SIG-M5 treated with dmso at 0.1 percent for 504 hours (cell line): ENCODE results near the gene CNTRL.
"Not testable (repeated sequence)": the region's sequence is repeated elsewhere in the genome, so short reads cannot be mapped to it uniquely, and the experiment has no call there.

ENCODE experiments used
- DNase-seq: peaks from one replicate; lab custom pipeline; 2025; ENCODE audit not compliant: unreplicated experiment; lab: John Stamatoyannopoulos, UW

CNTRL gene

GRCh38 chr9:121172726-121173487 lies 98.2 kb downstream of the CNTRL start:
- no peak for DNase-seq

GRCh38 chr9:121173501-121173900 lies 98.7 kb downstream of the CNTRL start:
- DNase-seq: no peak

GRCh38 chr9:121178676-121179372 lies 104.1 kb downstream of the CNTRL start:
- no peak for DNase-seq

- not testable (repeated sequence) for DNase-seq
These were observed 104.6 kb downstream of the CNTRL start for GRCh38 chr9:121179373-121179721.

GRCh38 chr9:121179930-121180681 lies 105.4 kb downstream of the CNTRL start:
- no peak for DNase-seq

- DNase-seq: no peak
These were observed 107.5 kb downstream of the CNTRL start for GRCh38 chr9:121182101-121182836.

GRCh38 chr9:121182989-121183388 lies 108.2 kb downstream of the CNTRL start:
- peak; percentile 14 for DNase-seq

- DNase-seq: no peak
These were observed 109.1 kb downstream of the CNTRL start for GRCh38 chr9:121183666-121184423.

- no peak for DNase-seq
These were observed 109.7 kb downstream of the CNTRL start for GRCh38 chr9:121184463-121184862.

- DNase-seq: peak; percentile 17
These were observed 110.5 kb downstream of the CNTRL start for GRCh38 chr9:121185178-121185745.

GRCh38 chr9:121185774-121186403 lies 111.1 kb downstream of the CNTRL start:
- DNase-seq: no peak

- DNase-seq: no peak
These were observed 113.0 kb downstream of the CNTRL start for GRCh38 chr9:121187636-121188305.

- DNase-seq: no peak
These were observed 114.3 kb downstream of the CNTRL start for GRCh38 chr9:121189006-121189405.

GRCh38 chr9:121189660-121190059 lies 114.9 kb downstream of the CNTRL start:
- DNase-seq: no peak

- no peak for DNase-seq
These were observed 116.5 kb downstream of the CNTRL start for GRCh38 chr9:121191235-121191634.

- DNase-seq: no peak
These were observed 117.8 kb downstream of the CNTRL start for GRCh38 chr9:121192518-121192917.

GRCh38 chr9:121192959-121193640 lies 118.3 kb downstream of the CNTRL start:
- DNase-seq: no peak

- DNase-seq: peak; percentile 21
These were observed 120.0 kb downstream of the CNTRL start for GRCh38 chr9:121194730-121195129.

GRCh38 chr9:121196389-121196788 lies 121.6 kb downstream of the CNTRL start:
- no peak for DNase-seq
